ENCODE measurements around the gene BCAS4.

The BCAS4 gene

DNA sequence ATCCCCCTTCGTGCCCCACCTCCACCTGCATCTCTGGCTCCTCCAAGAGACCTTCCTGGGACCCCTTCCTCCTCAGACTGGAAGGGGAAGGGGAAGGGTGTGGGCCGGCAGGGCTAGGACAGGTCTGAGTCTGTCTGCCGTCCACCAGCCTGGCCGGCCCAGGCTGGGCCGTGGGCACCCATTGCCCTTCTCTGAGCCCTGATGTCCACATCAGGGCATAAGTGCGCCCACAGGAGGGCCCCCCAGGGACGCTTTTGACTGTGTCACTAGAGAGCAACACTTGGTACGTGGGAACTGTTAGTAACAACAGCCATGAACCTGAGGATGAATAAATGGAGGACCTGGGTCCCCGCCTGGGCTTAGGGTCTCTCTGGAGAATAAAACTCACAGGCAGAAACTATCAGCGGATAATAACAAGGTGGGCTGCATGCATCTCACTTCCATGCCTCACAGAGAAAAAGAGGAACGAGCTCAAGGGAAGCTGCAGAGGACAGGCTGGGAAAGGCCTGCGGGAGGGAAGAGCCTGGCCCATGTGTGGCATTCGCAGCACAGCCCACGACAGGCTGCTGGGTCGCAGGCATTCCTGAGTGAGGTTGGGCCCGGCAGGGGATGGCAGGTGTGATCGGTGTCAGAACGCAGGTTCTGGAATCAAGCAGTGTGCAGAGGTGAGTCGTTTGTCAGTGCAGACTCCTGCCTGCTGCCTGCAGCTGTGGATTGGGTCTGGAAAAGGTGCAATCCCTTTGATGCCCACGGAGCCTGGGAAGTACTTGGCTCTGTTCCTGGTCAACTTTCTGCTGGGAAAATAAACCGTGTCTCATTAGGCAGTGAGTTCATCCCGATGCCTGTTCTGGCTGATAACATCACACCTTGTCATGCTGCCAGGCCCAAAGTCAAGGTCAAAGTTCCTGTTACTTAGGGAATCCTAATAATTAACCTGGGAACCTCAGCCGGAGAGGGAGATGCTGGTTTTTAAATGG is 60.9 kb downstream of the BCAS4 start:
- Histone ChIP-seq H3K4me3 (ENCODE audit: low read length) (no peak overlapping the region), H3K27me3 (ENCODE audit: control insufficient read depth, insufficient read depth, low read length) (no peaks in the 10 kb centered on the region), H3K4me1 (ENCODE audit: control insufficient read depth, insufficient read depth, low read length) (peaks cover 10% of the 10 kb centered on the region), H3K36me3 (ENCODE audit: control insufficient read depth, insufficient read depth, low read length) (no peaks in the 10 kb centered on the region), H3K9me3 (ENCODE audit: control insufficient read depth, low read length) (no peaks in the 10 kb centered on the region), H3K9ac (ENCODE audit: low read length) (no peak overlapping the region)

DNA sequence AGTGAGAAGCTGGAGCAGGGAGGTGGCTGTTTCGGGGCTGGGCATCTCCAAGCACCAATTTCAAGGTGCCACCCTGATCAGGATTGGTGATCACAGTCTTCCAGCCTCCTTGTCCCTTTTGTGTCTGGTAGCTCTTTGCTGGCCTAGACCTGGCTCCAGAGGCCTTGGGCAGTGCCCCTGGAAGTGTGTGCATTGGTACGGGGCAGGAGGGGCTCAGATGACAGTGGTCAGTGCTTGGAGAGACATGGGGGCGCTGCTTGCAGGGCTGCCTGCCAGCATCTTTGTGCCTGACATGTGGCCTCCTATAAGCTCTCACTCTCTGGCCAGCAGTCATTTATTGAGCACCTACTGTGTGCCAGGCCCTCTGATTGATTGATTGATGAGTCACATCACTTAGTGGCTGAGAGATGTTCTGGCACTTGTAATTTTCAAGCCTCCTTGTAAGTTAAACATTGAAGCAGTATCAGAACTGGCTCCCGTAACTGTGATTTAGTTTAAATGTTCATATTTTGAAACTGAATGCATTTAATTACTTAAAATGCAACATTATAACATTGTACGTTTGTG is 61.7 kb downstream of the BCAS4 start:
- H3K36me3 ChIP-seq (ENCODE audit: control insufficient read depth, insufficient read depth, low read length): no peaks in the 10 kb centered on the region
- H3K4me3 ChIP-seq (ENCODE audit: low read length): no peak overlapping the region
- H3K9ac ChIP-seq (ENCODE audit: low read length): no peak overlapping the region

GRCh38 chr20:50857348-50857747 is 62.5 kb downstream of the BCAS4 start:
- H3K4me1 ChIP-seq (ENCODE audit: control insufficient read depth, insufficient read depth, low read length): peaks cover 10% of the 10 kb centered on the region
- no peak overlapping the region for H3K9ac ChIP-seq (ENCODE audit: low read length)
- no peak overlapping the region for H3K4me3 ChIP-seq (ENCODE audit: low read length)
- H3K9me3 ChIP-seq (ENCODE audit: control insufficient read depth, low read length): no peaks in the 10 kb centered on the region
- no peaks in the 10 kb centered on the region for H3K27me3 ChIP-seq (ENCODE audit: control insufficient read depth, insufficient read depth, low read length)
- H3K36me3 ChIP-seq (ENCODE audit: control insufficient read depth, insufficient read depth, low read length): no peaks in the 10 kb centered on the region

More for the DNA sequence above, 61.7 kb downstream of the BCAS4 start:
- peaks cover 10% of the 10 kb centered on the region for H3K4me1 ChIP-seq (ENCODE audit: control insufficient read depth, insufficient read depth, low read length)
- H3K27me3 ChIP-seq (ENCODE audit: control insufficient read depth, insufficient read depth, low read length): no peaks in the 10 kb centered on the region
- H3K9me3 ChIP-seq (ENCODE audit: control insufficient read depth, low read length): no peaks in the 10 kb centered on the region

DNA sequence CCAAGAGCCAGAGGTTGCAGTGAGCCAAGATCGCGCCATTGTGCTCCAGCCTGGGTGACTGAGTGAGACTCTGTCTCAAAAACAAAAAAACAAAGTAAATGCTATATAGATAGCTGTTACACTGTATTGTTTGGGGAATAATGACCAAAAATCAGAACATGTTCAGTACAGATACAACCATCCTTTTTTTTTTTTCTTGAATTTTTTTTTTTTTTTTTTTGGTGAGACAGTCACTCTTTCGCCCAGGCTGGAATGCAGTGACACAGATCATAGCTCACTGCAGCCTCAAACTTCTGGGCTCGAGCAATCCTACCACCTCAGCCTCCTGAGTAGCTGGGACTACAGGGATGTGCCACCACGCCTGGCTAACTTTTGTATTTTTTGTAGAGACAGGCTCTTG is 63.7 kb downstream of the BCAS4 start:
- Histone ChIP-seq H3K9me3 (ENCODE audit: control insufficient read depth, low read length) (no peaks in the 10 kb centered on the region), H3K9ac (ENCODE audit: low read length) (no peak overlapping the region), H3K4me3 (ENCODE audit: low read length) (no peak overlapping the region), H3K27me3 (ENCODE audit: control insufficient read depth, insufficient read depth, low read length) (no peaks in the 10 kb centered on the region), H3K36me3 (ENCODE audit: control insufficient read depth, insufficient read depth, low read length) (no peaks in the 10 kb centered on the region), H3K4me1 (ENCODE audit: control insufficient read depth, insufficient read depth, low read length) (peaks cover 10% of the 10 kb centered on the region)

- peaks cover 10% of the 10 kb centered on the region for H3K4me1 ChIP-seq (ENCODE audit: control insufficient read depth, insufficient read depth, low read length)
- H3K9ac ChIP-seq (ENCODE audit: low read length): no peak overlapping the region
- no peaks in the 10 kb centered on the region for H3K9me3 ChIP-seq (ENCODE audit: control insufficient read depth, low read length)
- H3K36me3 ChIP-seq (ENCODE audit: control insufficient read depth, insufficient read depth, low read length): no peaks in the 10 kb centered on the region
- H3K4me3 ChIP-seq (ENCODE audit: low read length): no peak overlapping the region
- H3K27me3 ChIP-seq (ENCODE audit: control insufficient read depth, insufficient read depth, low read length): no peaks in the 10 kb centered on the region
Observed at GRCh38 chr20:50859161-50859560, 64.3 kb downstream of the BCAS4 start.

- no peaks in the 10 kb centered on the region for H3K36me3 ChIP-seq (ENCODE audit: control insufficient read depth, insufficient read depth, low read length)
- H3K4me3 ChIP-seq (ENCODE audit: low read length): no peak overlapping the region
- H3K4me1 ChIP-seq (ENCODE audit: control insufficient read depth, insufficient read depth, low read length): peaks cover 7% of the 10 kb centered on the region
- H3K9ac ChIP-seq (ENCODE audit: low read length): no peak overlapping the region
- H3K27me3 ChIP-seq (ENCODE audit: control insufficient read depth, insufficient read depth, low read length): no peaks in the 10 kb centered on the region
- H3K9me3 ChIP-seq (ENCODE audit: control insufficient read depth, low read length): no peaks in the 10 kb centered on the region
Observed at GRCh38 chr20:50861012-50861411, 66.2 kb downstream of the BCAS4 start.

- Histone ChIP-seq H3K9me3 (ENCODE audit: control insufficient read depth, low read length) (no peaks in the 10 kb centered on the region), H3K9ac (ENCODE audit: low read length) (no peak overlapping the region), H3K27me3 (ENCODE audit: control insufficient read depth, insufficient read depth, low read length) (no peaks in the 10 kb centered on the region), H3K36me3 (ENCODE audit: control insufficient read depth, insufficient read depth, low read length) (no peaks in the 10 kb centered on the region), H3K4me1 (ENCODE audit: control insufficient read depth, insufficient read depth, low read length) (no peaks in the 10 kb centered on the region), H3K4me3 (ENCODE audit: low read length) (no peak overlapping the region)
Observed at GRCh38 chr20:50862546-50862945, 67.7 kb downstream of the BCAS4 start.

- Histone ChIP-seq H3K9ac (ENCODE audit: low read length) (no peak overlapping the region), H3K4me3 (ENCODE audit: low read length) (no peak overlapping the region), H3K9me3 (ENCODE audit: control insufficient read depth, low read length) (no peaks in the 10 kb centered on the region), H3K4me1 (ENCODE audit: control insufficient read depth, insufficient read depth, low read length) (peaks cover 7% of the 10 kb centered on the region), H3K27me3 (ENCODE audit: control insufficient read depth, insufficient read depth, low read length) (no peaks in the 10 kb centered on the region), H3K36me3 (ENCODE audit: control insufficient read depth, insufficient read depth, low read length) (no peaks in the 10 kb centered on the region)
Observed at GRCh38 chr20:50865114-50865513, 70.3 kb downstream of the BCAS4 start.

GRCh38 chr20:50865591-50865990 is 70.7 kb downstream of the BCAS4 start:
- Histone ChIP-seq H3K4me1 (ENCODE audit: control insufficient read depth, insufficient read depth, low read length) (peaks cover 7% of the 10 kb centered on the region), H3K4me3 (ENCODE audit: low read length) (no peak overlapping the region), H3K27me3 (ENCODE audit: control insufficient read depth, insufficient read depth, low read length) (no peaks in the 10 kb centered on the region), H3K9ac (ENCODE audit: low read length) (no peak overlapping the region), H3K9me3 (ENCODE audit: control insufficient read depth, low read length) (no peaks in the 10 kb centered on the region), H3K36me3 (ENCODE audit: control insufficient read depth, insufficient read depth, low read length) (no peaks in the 10 kb centered on the region)

DNA sequence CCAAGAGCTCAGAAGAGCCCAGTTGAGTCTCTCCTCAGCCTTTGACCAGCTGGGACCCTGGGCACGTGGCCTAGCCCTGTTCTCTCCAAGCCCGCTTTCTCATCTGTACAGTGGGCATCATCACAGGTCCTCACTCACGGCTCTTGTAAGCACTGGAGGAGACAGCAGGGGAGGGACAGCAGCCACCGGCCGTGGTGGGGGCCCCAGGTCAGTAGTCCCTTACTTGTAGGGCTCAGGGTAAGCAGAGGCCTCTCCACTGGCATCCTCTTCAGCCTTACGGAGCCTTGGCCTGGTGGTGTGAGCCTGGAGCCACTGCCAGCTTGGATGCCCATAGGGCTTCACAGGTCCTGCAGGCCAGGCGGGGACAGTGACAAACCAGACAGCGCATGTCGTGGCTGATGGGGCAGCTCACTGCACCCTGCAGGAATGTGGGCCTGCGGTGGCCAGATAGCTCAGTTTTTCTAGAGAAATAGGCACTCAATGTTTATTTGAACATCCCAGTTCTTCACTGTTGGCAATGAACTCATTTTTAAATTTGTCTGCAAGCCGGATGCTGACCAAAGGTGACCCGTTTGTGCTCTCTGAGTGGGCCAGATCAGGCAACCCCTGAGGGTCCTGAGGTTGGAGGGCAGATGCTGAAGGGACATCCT is 71.3 kb downstream of the BCAS4 start:
- no peaks in the 10 kb centered on the region for H3K27me3 ChIP-seq (ENCODE audit: control insufficient read depth, insufficient read depth, low read length)
- peaks cover 7% of the 10 kb centered on the region for H3K4me1 ChIP-seq (ENCODE audit: control insufficient read depth, insufficient read depth, low read length)
- H3K9ac ChIP-seq (ENCODE audit: low read length): no peak overlapping the region
- H3K4me3 ChIP-seq (ENCODE audit: low read length): no peak overlapping the region
- H3K36me3 ChIP-seq (ENCODE audit: control insufficient read depth, insufficient read depth, low read length): no peaks in the 10 kb centered on the region
- H3K9me3 ChIP-seq (ENCODE audit: control insufficient read depth, low read length): no peaks in the 10 kb centered on the region

- Histone ChIP-seq H3K4me3 (ENCODE audit: low read length) (no peak overlapping the region), H3K9ac (ENCODE audit: low read length) (no peak overlapping the region), H3K4me1 (ENCODE audit: control insufficient read depth, insufficient read depth, low read length) (peaks cover 7% of the 10 kb centered on the region), H3K9me3 (ENCODE audit: control insufficient read depth, low read length) (no peaks in the 10 kb centered on the region), H3K36me3 (ENCODE audit: control insufficient read depth, insufficient read depth, low read length) (no peaks in the 10 kb centered on the region), H3K27me3 (ENCODE audit: control insufficient read depth, insufficient read depth, low read length) (no peaks in the 10 kb centered on the region)
Observed at GRCh38 chr20:50866831-50867230, 72.0 kb downstream of the BCAS4 start.

GRCh38 chr20:50867805-50868204 is 72.9 kb downstream of the BCAS4 start:
- H3K9me3 ChIP-seq (ENCODE audit: control insufficient read depth, low read length): no peaks in the 10 kb centered on the region
- no peak overlapping the region for H3K9ac ChIP-seq (ENCODE audit: low read length)
- H3K4me1 ChIP-seq (ENCODE audit: control insufficient read depth, insufficient read depth, low read length): peaks cover 7% of the 10 kb centered on the region
- H3K4me3 ChIP-seq (ENCODE audit: low read length): no peak overlapping the region
- H3K27me3 ChIP-seq (ENCODE audit: control insufficient read depth, insufficient read depth, low read length): no peaks in the 10 kb centered on the region
- no peaks in the 10 kb centered on the region for H3K36me3 ChIP-seq (ENCODE audit: control insufficient read depth, insufficient read depth, low read length)

Measured in mucosa of stomach (tissue), 1 donor.